Activated CD8-positive, alpha-beta memory T cell treated with anti-CD3 and anti-CD28 coated beads for 4 hours (primary cell): ENCODE results near the gene PMM2.
"Not testable (repeated sequence)": the region's sequence is repeated elsewhere in the genome, so short reads cannot be mapped to it uniquely, and the experiment has no call there.

Source experiments
- DNase-seq, 2 donors: peaks; one replicate each; pipeline ENCODE4 v3.0.0-alpha.2; 2020; ENCODE audit warnings: low read depth in 2 of 2

The PMM2 gene

DNA sequence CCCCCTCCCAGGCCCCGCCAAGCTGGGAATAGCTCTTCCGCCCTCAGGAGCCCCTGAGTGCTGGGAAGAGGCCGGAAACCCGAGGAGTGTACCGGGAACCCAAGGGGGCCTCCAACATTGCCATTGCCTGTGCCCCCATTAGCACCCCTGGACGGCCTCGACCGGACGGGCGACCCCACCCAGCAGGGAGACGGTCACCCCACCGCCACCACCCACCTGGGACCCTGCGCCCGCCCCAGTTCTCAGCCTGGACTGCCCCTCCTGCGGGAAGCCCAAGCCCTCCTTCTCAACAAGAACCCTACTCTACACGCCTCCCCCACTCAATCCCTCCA, 69.2 kb downstream of the PMM2 start:
- no peak for DNase-seq

DNA sequence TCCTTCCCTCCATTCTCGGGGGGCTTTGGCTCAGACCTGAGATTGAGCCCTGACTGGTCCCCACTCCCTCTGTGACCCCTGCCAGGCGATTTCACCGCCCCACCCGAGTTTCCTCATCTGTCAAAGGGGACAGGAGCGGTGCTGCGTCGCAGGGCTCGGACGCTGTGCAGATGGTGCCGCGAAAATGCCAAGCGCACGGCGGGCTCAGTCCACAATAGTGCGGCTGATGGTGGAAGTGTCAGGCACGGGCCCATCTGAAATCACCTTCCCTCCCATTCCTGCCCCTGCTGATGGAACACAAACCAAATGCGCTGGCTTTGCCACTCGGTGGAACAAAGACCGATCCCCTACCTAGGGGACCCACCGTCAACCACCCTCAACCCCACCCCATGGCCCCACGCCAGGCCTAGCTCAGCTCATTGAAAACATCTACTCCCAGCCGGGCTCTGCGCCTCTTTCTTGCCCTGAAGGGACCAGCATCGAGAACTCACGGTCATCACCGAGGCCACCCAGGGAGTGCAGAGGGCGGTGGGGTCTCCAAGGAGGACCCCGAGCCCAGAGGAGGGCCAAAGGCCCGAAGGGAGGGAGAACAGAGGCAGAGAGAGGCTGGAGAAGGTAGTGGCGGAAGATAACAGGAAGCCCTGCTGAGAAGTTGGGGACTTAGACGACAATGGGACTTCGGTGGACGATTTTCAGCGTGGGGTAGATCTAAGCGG, 69.7 kb downstream of the PMM2 start:
- no peak for DNase-seq

DNA sequence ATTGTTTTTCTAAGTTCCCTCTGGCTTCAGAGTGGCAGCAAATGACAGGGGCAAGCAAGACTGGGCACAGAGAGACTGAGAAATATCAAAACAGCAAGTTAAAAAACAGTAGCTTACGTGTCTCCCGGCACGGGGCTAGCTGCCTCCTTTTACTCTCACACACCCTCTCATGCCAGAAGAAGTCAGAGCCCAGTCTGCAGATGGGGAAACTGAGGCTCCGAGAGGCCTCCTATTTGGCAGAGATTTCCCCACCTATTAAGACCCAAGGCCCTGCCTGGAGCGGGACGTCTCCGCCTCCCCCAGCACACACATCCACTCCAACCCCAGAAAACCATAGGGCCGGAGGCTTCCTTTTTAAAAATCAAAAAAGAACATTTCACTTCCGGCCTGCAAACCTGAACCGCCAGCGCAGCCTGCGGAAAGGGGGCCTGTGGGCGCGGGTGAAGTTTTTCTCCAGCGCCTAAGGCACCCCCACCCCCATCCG, 70.3 kb downstream of the PMM2 start:
- no peak for DNase-seq

DNA sequence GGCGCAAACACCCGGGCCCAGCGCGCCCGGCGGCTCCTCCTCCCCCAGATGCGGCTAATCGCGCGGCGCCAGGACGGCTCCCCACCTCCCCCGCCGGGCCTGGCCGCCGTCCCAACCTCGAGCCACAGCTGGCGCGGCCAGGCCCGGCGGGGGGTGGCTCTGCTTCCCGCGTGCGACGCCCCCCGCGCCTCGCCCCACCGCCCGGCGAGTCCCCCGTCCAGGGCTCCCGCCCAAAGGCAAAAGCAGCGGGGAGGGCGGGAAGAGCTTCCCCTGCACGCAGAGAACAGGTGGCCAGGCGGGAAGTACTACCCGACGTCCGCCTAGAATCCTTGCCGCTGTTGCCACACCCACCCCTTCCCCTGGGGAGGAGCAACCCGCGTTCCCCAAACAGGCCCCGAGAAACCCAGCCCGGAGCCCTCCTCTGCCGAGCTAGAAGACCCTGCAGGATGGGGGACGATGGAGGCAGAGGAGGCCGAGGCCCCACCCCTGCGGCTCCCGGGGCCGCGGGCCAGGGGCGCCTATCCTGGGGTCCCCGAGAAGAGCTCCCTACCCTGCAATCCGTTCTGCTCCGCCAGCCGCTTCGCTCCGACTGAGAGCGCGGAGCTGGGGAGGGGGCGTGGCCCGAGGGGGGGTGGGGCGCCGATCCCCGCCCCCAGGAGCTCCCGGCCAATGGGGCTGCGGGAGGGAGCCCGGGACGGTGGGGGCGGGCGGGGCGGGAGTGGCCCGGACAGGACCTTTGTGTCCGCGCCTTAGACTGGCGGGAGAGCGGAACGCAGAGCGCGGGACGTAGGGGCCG, 71.0 kb downstream of the PMM2 start, which contains the start of gene CARHSP1:
CARHSP1 (minus strand) TSS at position 591 of the 796 bp plus-strand sequence. CDS start 9,678 bp downstream, outside the sequence.
- DNase-seq = peak; percentile 49 to 62

DNA sequence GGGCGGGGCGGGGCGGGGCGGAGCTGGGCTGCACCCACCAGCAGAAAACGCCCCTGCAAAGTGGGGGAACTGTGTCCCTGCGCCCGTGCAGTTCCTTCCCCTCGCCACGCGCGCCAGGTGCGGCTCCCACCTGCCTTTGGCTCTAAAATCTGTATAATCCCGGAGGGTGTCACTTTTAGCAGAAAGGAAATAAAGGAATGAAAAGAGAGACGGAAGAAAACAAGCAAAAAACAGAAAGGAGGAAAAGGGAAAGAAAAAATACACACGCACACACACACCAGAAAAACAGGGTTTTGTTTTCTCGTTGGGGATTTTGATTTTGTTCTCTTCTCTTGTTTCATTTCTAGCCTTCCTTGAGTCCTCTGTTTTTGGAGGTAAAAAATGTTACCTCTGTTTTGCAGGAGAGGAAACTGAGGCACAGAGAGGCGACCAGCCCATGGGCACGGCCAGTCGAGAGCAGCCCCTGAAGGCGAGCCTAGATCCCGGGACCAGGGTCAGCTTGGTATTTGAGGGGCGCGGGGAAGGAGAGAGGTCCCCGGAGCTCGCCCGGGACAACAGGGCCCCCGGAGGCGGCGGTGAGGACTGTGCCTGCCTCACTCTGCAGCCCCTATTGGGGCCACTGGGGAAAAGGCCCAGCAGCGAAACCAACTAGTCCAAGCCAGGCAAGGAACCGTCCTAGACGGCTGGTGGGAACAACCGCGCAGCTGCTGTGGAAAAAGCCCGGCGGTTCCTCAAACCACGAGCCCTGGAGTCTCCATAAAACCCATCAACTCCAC, 71.8 kb downstream of the PMM2 start:
- DNase-seq = no peak

DNA sequence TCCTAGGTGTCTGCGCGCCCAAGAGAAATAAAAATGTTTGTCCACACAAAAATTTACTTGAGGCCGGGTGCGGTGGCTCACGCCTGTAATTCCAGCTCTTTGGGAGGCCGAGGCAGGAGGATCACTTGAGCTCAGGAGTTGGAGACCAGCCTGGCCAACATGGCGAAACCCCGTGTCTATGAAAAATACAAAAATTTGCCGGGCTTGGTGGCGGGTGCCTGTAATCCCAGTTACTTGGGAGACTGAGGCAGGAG, 72.3 kb downstream of the PMM2 start:
- DNase-seq = not testable (repeated sequence)

DNA sequence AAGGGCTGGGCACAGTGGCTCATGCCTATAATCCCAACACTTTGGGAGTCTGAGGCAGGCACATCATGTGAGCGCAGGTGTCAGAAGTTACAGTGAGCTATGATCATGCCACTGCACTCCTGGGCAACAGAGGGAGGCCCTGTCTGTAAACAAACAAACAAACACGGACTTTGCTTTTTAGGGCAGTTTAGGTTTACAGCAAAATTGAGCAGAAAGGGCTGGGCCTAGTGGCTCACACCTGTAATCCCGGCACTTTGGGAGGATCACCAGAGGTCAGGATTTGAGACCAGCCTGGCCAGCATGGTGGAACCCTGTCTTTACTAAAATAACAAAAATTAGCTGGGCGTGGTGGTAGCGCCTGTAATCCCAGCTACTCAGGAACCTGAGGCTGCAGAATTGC, 74.4 kb downstream of the PMM2 start:
- no peak for DNase-seq

DNA sequence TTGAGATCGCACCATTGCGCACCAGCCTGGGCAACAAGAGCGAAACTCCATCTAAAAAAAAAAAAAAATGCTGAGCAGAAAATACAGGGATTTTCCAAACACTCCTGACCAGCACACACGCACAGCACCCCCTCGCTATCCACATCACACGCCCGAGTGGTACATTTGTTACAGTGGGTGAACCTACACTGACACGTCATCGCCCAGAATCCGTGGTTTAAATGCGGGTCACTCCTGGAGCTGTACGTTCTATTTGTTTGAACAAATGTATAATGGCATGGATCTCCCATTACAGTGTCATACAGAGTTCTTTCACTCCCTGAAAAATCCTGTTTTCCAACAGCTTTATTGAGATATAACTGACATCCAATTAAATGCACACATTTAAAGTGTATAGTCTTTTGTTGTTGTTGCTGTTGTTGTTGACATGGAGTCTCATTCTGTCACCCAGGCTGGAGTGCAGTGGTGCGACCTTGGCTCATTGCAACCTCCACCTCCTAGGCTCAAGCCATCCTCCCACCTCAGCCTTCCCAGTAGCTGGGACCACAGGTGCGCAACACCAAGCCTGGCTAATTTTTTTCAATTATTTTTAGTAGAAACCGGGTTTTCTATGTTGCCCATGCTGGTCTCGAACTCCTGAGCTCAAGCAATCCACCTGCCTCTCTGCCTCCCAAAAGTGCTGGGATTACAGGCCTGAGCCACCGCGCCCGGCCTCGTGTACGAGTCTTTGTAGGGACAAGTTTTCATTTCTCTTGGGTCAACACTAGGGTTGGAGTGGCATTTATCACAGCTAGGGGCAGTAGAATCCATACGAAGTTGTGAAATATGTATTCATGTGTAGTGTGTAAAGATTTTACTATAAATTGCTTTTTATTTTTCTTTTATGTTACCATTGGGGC, 75.6 kb downstream of the PMM2 start:
- DNase-seq = no peak

DNA sequence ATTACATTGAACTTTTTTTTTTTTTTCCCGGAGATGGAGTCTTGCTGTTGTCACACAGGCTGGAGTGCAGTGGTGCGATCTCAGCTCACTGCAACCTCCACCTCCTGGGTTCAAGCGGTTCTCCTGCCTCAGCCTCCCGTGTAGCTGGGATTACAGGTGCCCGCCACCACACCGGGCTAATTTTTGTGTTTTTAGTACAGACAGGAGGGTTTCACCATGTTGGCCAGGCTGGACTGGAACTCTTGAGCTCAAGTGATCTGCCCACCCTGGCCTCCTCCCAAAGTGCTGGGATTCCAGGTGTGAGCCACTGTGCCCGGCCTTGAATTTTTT, 76.2 kb downstream of the PMM2 start:
- not testable (repeated sequence) for DNase-seq

DNA sequence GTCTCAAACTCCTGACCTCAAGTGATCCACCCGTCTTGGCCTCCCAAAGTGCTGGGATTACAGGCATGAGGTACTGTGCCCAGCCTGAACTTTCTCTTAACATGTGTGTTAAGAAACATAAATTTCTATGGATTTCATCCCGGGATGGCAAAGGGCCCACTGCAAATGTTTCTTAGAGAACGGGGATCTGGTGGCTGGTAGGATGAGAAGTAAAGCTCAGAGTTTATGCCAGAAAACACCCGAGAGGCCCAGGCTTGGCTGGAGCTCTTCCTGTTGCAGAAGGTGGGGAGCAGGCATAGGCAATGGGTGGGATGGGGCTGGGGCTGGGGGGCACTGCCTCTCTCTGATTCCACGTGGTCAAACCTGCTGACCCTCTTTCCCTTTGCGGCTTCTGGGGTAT, 76.7 kb downstream of the PMM2 start:
- no peak for DNase-seq

DNA sequence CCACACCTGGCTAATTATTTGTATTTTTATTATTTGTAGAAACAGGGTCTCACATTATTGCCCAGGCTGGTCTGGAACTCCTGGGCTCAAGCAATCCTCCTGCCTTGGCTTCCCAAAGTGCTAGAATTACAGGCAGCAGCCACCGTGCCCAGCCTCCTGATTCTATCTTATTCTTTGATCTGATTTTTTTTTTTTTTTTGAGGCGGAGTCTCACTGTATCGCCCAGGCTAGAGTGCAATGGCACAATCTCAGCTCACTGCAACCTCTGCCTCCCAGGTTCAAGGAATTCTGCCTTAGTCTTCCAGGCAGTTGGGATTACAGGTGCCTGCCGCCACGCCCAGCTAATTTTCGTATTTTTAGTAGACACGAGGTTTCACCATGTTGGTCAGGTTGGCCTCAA, 77.7 kb downstream of the PMM2 start:
- DNase-seq = not testable (repeated sequence)

DNA sequence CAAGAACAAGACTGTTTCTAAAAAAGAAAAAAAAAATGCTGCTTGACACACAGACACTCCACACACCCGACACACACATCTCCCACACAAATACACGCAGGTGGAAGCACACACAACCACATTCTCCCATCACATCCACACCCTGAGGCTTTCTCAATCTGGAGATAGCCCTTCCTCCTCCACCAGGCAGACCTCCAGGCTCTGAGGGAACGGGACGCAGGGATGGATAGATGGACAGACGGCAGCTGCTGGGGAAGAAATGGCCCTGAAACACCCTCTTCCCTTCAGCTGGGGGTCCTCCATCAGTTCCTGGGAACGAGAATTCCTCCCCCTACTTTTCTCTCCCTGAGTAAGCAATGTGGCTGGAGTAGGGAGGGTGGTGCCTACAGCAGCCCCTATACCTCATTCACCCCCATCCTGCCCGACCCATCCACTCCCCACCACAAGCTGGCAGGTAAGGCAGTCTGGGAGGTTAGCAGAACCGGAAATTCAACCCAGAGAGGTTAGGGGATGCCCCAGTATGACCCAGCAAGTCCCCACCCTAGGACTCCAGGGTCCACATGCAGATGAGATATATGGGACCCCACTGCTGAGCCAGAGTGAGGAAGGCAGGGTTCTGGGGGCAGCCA, 80.4 kb downstream of the PMM2 start:
- DNase-seq = no peak

DNA sequence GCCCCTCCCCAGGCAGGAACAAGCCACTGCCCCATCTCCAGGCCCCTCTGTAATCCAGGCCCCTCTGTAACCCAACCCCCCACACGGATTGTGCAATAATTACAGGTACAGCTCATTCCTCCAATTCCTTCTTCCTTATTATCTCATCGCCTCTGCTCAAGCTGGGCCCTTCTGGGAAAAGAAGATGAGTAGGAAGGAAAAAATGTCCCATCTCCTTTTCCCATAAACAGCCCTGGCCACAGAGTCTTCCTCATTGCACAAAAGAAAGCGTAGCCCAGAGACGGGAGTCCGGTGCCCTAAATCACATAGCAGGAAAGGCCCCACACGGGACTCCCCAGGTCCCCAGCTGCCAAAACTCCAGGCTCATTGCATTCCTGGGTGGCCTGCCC, 80.9 kb downstream of the PMM2 start:
- DNase-seq = no peak

DNA sequence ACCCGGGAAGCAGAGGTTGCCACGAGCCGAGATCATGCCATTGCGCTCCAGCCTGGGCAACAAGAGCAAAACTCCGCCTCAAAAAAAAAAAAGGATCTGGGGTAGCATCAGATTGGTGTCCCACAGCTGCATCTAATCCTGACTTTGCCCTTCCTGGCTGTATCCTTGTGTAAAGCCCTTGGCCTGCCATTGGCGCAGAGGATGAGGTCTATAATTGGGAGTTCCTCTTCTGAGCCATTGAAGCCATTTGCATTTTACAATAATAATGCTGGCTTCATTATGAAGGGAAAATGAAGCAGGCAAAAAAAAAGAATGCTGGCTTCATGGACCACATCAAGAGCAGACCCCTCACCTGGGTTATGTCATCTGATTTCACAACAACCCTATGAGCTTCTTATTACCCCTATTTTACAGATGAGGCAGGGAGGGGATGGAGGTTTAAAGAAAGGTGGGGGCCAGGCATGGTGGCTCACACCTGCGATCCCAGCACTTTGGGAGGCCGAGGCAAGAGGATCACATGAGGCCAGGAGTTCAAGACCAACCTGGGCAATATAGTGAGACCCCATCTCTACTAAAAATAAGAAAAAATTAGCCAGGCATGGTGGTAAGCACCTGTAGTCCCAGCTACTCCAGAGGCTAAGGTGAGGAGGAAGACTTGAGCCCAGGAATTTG, 83.3 kb downstream of the PMM2 start:
- DNase-seq = no peak

DNA sequence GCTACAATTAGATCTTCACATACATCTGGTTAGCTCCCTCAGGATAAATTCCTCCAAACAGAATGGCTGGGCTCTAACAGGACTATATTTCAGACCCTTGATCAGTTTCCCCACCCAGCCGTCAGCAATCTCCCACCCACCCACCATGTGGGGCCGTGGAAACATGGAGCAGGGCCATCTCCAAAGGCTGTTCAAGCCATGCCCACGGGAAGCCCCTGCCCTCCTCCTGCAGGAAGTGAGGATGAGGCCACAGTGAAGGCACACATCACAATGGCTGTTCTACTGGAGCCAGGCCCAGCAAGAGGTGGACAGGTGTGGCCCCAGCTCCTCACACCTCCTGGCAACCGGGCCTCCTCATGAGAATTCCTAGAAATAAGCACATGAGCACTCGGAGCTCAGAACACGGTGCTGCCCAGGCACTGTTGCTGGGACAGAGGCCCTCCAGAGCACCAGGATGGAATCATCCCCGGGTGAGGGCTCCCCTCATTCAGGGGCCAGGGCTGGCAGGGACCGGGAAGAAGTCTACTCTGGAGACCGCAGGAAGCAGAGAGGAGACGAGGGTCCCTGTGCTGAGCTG, 84.5 kb downstream of the PMM2 start, which contains the start of gene LITAFD:
LITAFD (plus strand) TSS at position 311 of the 577 bp plus-strand sequence. CDS start 2,005 bp downstream, outside the sequence.
- DNase-seq = no peak

DNA sequence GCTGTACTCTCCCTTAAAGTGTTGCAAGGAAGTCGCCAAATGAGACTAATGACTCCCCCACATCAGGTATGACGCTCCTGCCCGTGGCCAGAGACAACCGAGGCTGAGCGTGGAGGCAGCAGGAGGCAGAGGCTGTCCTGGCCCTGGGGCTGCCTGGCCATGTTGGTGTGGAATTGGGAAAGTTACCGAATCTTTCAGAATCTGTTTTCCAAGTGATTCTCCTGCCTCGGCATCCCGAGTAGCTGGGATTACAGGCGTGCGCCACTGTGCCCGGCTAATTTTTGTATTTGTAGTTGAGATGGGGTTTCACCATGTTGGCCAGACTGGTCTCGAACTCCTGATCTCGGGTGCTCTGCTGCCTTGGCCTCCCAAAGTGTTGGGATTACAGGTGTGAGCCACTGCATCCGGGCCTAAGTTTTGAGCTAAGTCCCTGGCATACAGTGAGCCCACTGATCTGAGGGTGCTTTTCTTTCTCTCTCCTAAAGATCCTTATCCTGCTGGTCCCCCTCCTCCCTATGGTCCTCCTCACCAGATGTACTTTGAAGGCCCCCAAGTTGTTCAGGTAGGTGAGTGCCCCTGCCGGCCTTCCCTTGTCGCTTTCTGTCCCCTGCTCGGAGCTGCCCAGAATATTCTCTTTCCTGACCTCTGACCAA, 85.2 kb downstream of the PMM2 start:
- no peak for DNase-seq

DNA sequence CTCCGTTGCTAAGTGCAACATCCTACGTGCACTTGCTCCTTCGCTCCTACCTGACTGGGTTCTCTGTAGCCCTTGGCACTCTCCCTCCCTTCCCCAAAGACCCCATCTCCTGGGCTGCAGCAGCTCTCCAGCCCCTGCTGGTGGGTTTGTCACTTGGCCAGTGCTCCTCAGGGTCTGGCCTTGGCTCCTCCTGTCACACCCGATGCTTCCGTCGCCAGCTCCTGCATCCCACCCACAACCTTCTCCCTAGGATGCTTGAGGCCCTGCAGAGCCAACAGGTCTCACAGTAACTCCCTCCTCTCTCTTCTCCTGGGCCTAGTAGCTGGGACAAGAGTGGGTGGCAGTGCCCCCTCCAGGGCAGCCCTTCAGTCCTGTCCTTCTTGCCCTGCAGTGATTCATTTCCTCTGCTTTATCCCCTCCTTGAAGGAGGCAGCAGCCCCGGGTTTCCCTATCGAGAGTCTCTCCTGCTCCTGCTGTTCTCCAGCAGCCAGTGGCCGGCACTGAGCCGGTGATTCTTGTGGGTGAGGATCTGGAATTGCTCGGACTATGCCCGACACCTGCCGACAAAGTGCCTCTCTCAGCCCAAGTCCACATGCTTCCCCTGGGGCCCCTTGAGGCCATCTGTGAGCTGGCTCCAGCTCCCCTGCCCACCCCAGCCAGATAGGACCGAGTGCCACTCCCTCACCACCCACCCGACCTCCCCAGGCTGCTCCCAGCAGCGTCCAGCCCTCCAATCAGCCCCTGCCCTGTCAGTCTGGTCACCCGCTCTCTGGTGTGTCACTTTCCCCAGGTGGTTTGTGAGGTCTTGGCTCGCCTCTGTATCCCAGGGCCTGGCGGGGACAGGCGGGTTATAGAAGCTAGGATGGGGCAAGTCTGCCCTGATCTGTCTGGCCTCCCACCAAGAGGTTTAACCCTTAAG, 88.3 kb downstream of the PMM2 start:
- no peak for DNase-seq

DNA sequence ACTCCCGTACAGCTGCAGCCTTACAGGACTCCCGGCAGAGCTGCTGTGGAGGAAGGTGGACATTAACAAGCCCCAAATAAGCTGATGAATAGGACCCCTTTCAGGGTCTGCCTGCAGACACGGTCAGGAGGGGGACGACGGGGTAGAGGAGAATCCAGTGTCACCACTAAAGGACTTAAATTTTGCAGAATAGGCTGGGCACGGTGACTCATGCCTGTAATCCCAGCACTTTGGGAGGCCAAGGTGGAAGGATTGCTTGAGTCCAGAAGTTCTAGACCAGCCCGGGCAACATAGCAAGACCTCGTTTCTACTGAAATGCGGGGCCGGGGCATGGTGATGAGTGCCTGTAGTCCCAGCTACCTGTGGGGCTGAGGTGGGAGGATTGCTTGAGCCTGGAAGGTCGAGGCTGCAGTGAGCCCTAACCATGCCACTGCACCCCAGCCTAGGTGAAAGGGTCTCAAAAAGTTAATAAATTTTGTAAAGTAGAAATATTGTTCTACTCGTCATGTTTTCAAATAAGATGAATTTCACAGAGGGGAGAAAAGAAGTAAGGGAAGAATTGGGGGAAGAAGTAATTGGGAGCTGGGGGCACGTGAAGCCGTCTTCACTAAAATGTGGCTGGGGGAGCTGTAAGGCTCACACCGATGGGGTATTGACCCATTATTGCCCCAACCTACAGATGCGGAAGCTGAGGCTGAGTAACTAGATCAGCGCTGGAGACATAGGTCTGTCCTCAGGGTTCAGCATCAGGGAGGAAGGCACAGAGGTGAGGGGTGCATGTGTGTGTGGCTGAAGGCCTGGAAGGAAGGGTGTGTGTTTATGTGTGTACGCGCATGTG, 89.2 kb downstream of the PMM2 start:
- no peak for DNase-seq
